A549 (cell line): Measurements from ENCODE around the gene WIPF3. TPM values are rescaled to one million over a fixed set of nuclear protein-coding genes. Genes with fewer than 3 reads are reported as not detected.

ENCODE experiments used
- ATAC-seq, 2 experiments: fragments of 200-7000 bp in 1 of 2; fragments of >200 bp in 1 of 2; cut with Nextera tagmentation in 1 of 2; cut with Tn5 transposase in 1 of 2; 3 replicates each; pipeline versions ENCODE4 v1.8.0 to v1.9.1; 2018 to 2020; ENCODE audit warnings: mild to moderate bottlenecking in 1 of 2, moderate library complexity in 1 of 2
- CTCF ChIA-PET: fragments of 300-600 bp; sonication (Branson Sonifier 250); formaldehyde crosslinking; extraction: SDS; loops from one replicate; lab custom pipeline; 2021; ENCODE audit warnings: antibody characterized with exemption, inconsistent platforms; lab: Yijun Ruan, JAX
- POLR2A ChIA-PET: fragments of 350-600 bp; formaldehyde crosslinking; extraction: SDS; loops from one replicate; lab custom pipeline; 2021; ENCODE audit warnings: antibody characterized with exemption, inconsistent platforms; lab: Yijun Ruan, JAX
- DNase-seq, 2 experiments: peaks; one replicate each; pipeline versions ENCODE4 v3.0.0 to v3.0.0-alpha.2; 2011 to 2016; ENCODE audit warnings: low read depth in 1 of 2, low spot score in 1 of 2
- FAIRE-seq: peaks from 2 replicates; lab custom pipeline; 2011; peaks lifted over from hg19 to GRCh38; lab: Jason Lieb, UNC
- H3K27ac ChIP-seq, 2 experiments: fragments of >200 bp; sonication (Bioruptor Twin); formaldehyde crosslinking; 3 replicates each; pipeline ENCODE4 v1.5.1; 2016 to 2017
- H3K4me1 ChIP-seq: fragments of >200 bp; sonication (Bioruptor Twin); formaldehyde crosslinking; 3 replicates; pipeline ENCODE4 v1.6.1; 2016
- H3K4me2 ChIP-seq: fragments of >200 bp; sonication (Bioruptor Twin); formaldehyde crosslinking; 3 replicates; pipeline ENCODE4 v1.6.1; 2016
- H3K4me3 ChIP-seq: fragments of >200 bp; sonication (Bioruptor Twin); formaldehyde crosslinking; 3 replicates; pipeline ENCODE4 v1.5.1; 2016
- H3K9me3 ChIP-seq: fragments of >200 bp; sonication (Bioruptor Twin); formaldehyde crosslinking; 3 replicates; pipeline ENCODE4 v1.6.1; 2016
- BHLHE40 ChIP-seq: IDR thresholded peaks from 2 replicates; pipeline ENCODE4 v1.6.1; 2012; ENCODE audit warnings: low read depth, low read length, inconsistent platforms
- CBX2 ChIP-seq: fragments of 200-600 bp; sonication (generic); IDR thresholded peaks from 2 replicates; pipeline ENCODE4 v1.6.1; 2016; ENCODE audit warnings: low read depth, mild to moderate bottlenecking, borderline replicate concordance
- CBX8 ChIP-seq: fragments of 200-600 bp; sonication (generic); IDR thresholded peaks from 2 replicates; pipeline ENCODE4 v1.6.1; 2016
- CHD2 ChIP-seq: fragments of 150-350 bp; IDR thresholded peaks from 2 replicates; pipeline ENCODE4 v1.6.1; 2014; ENCODE audit warnings: low read length; ENCODE audit not compliant: partially characterized antibody
- FOXS1 ChIP-seq: fragments of 250-450 bp; sonication (Bioruptor Pico); IDR thresholded peaks from 2 replicates; pipeline ENCODE4 v1.5.0; 2020; ENCODE audit warnings: mild to moderate bottlenecking, moderate library complexity
- GATA3 ChIP-seq: IDR thresholded peaks from 2 replicates; pipeline ENCODE4 v1.6.1; 2012; ENCODE audit warnings: borderline replicate concordance
- HEYL ChIP-seq: fragments of 250-450 bp; sonication (Bioruptor Pico); IDR thresholded peaks from 2 replicates; pipeline ENCODE4 v1.8.0; 2021; ENCODE audit warnings: mild to moderate bottlenecking, moderate library complexity
- HOXA7 ChIP-seq: fragments of 250-450 bp; sonication (Bioruptor Pico); IDR thresholded peaks from 2 replicates; pipeline ENCODE4 v1.5.0; 2020; ENCODE audit warnings: mild to moderate bottlenecking, moderate library complexity
- JUNB ChIP-seq: fragments of >200 bp; sonication (Bioruptor Twin); formaldehyde crosslinking; IDR thresholded peaks from 2 replicates; pipeline ENCODE4 v1.6.1; 2016
- POLR2A ChIP-seq: IDR thresholded peaks from 2 replicates; pipeline ENCODE4 v1.6.1; 2012; ENCODE audit warnings: mild to moderate bottlenecking, low read length
- POLR2AphosphoS2 ChIP-seq: conservative IDR thresholded peaks from 2 replicates; pipeline ENCODE4 v1.6.1; 2012; ENCODE audit warnings: low read length, improper control_type of control experiment, inconsistent platforms
- RCOR1 ChIP-seq: fragments of 150-350 bp; IDR thresholded peaks from 2 replicates; pipeline ENCODE4 v1.6.1; 2014; ENCODE audit warnings: antibody characterized with exemption, low read length, low read depth
- REST ChIP-seq: fragments of 200-600 bp; sonication (generic); IDR thresholded peaks from 2 replicates; pipeline ENCODE4 v1.6.1; 2016; ENCODE audit warnings: antibody characterized with exemption, mild to moderate bottlenecking, moderate library complexity
- RFX5 ChIP-seq: fragments of 450-650 bp; IDR thresholded peaks from 2 replicates; pipeline ENCODE4 v1.7.1; 2014; ENCODE audit warnings: antibody characterized with exemption, mild to moderate bottlenecking, moderate library complexity
- RNF2 ChIP-seq: fragments of 200-600 bp; sonication (generic); IDR thresholded peaks from 2 replicates; pipeline ENCODE4 v1.6.1; 2016; ENCODE audit warnings: low read depth, mild to moderate bottlenecking, antibody characterized with exemption, moderate library complexity, borderline replicate concordance
- USF2 ChIP-seq: fragments of 450-650 bp; IDR thresholded peaks from 2 replicates; pipeline ENCODE4 v1.6.1; 2014; ENCODE audit warnings: antibody characterized with exemption
- ZNF302 ChIP-seq: fragments of 250-450 bp; sonication (Bioruptor Pico); IDR thresholded peaks from 2 replicates; pipeline ENCODE4 v1.9.0; 2021; ENCODE audit warnings: inconsistent platforms, mild to moderate bottlenecking, moderate library complexity
- ZSCAN20 ChIP-seq: fragments of 250-450 bp; sonication (Bioruptor Pico); IDR thresholded peaks from 2 replicates; pipeline ENCODE4 v1.8.0; 2022; ENCODE audit warnings: mild to moderate bottlenecking, moderate library complexity
- WGBS: methylation state at CpG from one replicate; pipeline ENCODE4 v1.1.6; 2017; ENCODE audit errors: missing lambda C conversion rate; 5-methylcytosine and 5-hydroxymethylcytosine counted together
- polyA plus RNA-seq, 4 experiments: library from polyadenylated mRNA; depleted of rRNA in 3 of 4; stranded (reverse); fragments of >200 nt; fragmentation: RNase III in 1 of 4; extraction: RNeasy Plus Mini Kit Qiagen cat#74134 plus additional on column Dnase treatment in 1 of 4; gene quantifications; 2 replicates in 3 of 4; 3 replicates in 1 of 4; pipeline ENCODE4 v1.2.3, GENCODE V29; 2011 to 2017

The WIPF3 gene
- polyA plus RNA-seq, 2 of the 4 experiments (the other 2 are of a cell fraction), result 0.10 to 0.30 TPM

GRCh38 chr7:29810813-29811482 lies 4.6 kb downstream of the WIPF3 start (continued):
- TF ChIP-seq REST, result no peak
- TF ChIP-seq, all 56 proteins: peak for 0

GRCh38 chr7:29811586-29811985 lies 5.3 kb downstream of the WIPF3 start:
- H3K4me1 ChIP-seq, result peaks cover 4% of the 10 kb centered on the region; the same call in 1 of the 3 replicates
- H3K4me2 ChIP-seq, result no peak overlapping the region
- CTCF ChIA-PET, result interaction anchor here (0.9 to 1.0 kb wide), 2 partner anchors 10 to 175 kb away, joined by 3 read pairs; no protein-coding TSS in a partner anchor
- no peak for ATAC-seq
- H3K9me3 ChIP-seq, result no peaks in the 10 kb centered on the region
- POLR2A ChIA-PET, result no interaction called here
- no peak overlapping the region for H3K27ac ChIP-seq
- no peak for TF ChIP-seq CBX8
- TF ChIP-seq HOXA7 (CRISPR knock-in tag), result no peak
- TF ChIP-seq RNF2, result no peak
- TF ChIP-seq POLR2AphosphoS2, result no peak
- TF ChIP-seq USF2, result no peak
- TF ChIP-seq CBX2, result no peak
- TF ChIP-seq BHLHE40, result no peak
- TF ChIP-seq REST, result no peak
- TF ChIP-seq GATA3, result no peak
- no peak for TF ChIP-seq CHD2
- TF ChIP-seq ZNF302 (CRISPR knock-in tag), result no peak
- no peak for TF ChIP-seq RCOR1
- no peak for TF ChIP-seq POLR2A
- no peak for TF ChIP-seq RFX5
- no peak for TF ChIP-seq JUNB
- TF ChIP-seq ZSCAN20 (CRISPR knock-in tag), result no peak
- TF ChIP-seq FOXS1 (CRISPR knock-in tag), result no peak
- TF ChIP-seq HEYL (CRISPR knock-in tag), result no peak
- no peak for DNase-seq
- no peak for FAIRE-seq
- 81% methylated on average over 1 of the region's 1 CpG for WGBS
- no peak overlapping the region for H3K4me3 ChIP-seq
